HG03045 (cell line): Measurements from ENCODE around the gene STK11IP.

ENCODE experiments used
- ATAC-seq: cut with Tn5 transposase; IDR thresholded peaks from one replicate; pipeline ENCODE4 v1.9.1; 2021; ENCODE audit warnings: mild to moderate bottlenecking, moderate library complexity; ENCODE audit not compliant: unreplicated experiment

The STK11IP gene

GRCh38 chr2:219576505-219577388, 20.9 kb upstream of the STK11IP start:
- ATAC-seq, result no peak

GRCh38 chr2:219578811-219579613, 18.6 kb upstream of the STK11IP start:
- no peak for ATAC-seq

DNA sequence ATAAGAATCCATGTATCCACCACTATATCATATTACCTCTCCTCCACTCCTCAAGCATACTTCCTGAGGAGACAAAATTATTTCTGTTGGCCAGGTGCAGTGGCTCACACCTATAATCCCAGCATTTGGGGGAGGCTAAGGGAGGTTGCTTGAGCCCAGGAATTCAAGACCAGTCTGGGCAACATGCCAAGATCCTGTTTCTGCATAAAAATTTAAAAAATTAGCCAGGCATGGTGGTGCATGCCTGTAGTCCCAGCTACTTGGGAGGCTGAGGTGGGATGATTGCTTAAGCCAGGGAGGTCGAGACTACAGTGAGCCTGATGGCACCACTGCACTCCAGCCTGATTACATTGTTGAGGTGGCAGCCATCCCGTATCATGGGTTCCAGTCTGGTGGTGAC, 16.3 kb upstream of the STK11IP start:
- ATAC-seq, result no peak

- no peak for ATAC-seq
Observed at GRCh38 chr2:219591091-219591490, 6.6 kb upstream of the STK11IP start.

GRCh38 chr2:219592736-219593135, 4.9 kb upstream of the STK11IP start:
- no peak for ATAC-seq

GRCh38 chr2:219593154-219593553, 4.5 kb upstream of the STK11IP start:
- ATAC-seq, result no peak

DNA sequence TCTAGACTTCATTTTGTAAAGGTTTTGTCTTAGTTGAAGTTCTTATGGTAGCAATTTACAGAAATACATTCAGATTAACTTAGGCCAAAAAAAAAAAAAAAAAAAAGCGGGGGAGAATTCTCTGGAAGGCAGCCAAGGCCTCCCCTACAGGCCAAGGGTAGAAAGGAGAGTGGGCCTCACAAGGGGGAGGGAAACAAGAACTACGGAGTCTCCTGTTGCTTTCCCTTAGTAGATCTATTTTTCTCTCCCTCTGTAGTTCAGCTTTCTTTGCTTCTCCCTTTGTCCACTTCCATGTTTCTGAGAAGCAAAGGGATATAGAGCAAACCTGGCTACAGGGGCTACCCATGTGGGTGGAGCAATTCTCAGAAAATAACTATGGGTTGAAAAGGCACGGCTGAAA, 2.4 kb upstream of the STK11IP start:
- no peak for ATAC-seq

GRCh38 chr2:219596954-219597551, 604 bp upstream of the STK11IP start:
- ATAC-seq, result peak; percentile 2

DNA sequence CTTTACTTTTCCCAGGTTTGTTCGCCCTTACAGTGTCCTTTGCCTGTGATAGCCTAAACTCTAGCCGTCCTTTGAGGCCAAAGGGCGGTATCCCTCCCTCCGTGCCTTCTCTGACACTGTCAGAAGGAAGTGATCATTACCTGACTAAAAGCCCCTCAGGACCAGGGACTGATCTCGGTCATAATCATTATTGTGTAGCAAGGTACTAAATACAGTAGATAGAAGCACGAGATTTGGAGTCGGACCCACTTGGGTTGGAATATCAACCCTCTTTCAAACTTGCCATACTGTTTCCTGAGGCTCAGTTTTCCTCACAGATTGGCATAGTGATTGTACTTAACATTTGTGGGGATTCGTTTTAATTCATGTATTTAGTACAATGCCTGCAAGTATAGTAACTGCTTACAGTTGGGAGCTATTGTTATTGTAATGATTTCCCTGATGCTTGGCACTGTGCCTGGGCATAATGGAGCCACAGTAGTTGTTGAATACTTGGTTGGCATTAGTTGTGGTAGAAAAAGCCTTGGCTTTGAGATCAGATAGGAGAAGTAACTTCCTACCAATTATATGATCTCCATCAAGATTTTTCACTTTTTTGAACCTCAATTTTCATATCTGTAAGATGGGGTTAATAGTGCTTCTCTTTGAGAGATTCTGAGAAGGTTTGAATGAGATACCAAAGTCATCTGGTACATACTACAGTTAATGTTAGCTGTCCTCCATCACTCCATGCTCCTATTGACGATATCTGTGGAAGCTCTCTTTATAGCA, 836 bp downstream of the STK11IP start:
- ATAC-seq, result no peak

DNA sequence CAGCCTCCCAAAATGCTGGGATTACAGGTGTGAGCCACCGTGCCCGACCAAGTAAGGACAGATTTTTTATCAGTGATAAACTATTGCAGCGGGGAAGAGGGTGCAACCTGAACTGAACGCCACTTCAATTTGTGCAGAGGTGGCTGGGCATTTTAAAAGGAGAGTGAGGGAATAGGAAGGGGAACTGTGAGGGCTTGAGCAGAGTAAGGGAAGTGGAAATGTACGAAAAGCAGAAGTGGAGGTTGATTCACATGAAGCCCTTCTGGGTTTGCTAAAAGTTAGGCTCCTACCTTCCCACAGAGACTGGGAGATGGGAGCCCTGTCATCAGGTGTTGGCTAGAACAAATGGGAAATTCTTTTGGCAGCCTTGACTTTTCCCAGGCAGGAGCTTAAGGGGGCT, 6.1 kb downstream of the STK11IP start:
- no peak for ATAC-seq

DNA sequence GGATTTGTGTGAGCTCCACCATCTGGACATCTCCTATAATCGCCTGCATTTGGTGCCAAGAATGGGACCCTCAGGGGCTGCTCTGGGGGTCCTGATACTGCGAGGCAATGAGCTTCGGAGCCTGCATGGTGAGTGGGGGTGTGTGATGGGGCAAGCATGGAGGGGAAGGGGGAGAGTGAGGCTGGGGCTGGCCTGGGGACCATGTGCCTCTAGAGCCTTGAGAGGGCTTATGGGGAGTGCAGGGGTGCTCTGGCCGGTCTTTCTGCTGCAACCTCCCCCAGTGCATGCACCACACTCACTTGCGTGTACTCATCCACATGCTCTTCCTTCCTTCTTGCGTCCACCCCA, 7.9 kb downstream of the STK11IP start:
- ATAC-seq, result no peak

DNA sequence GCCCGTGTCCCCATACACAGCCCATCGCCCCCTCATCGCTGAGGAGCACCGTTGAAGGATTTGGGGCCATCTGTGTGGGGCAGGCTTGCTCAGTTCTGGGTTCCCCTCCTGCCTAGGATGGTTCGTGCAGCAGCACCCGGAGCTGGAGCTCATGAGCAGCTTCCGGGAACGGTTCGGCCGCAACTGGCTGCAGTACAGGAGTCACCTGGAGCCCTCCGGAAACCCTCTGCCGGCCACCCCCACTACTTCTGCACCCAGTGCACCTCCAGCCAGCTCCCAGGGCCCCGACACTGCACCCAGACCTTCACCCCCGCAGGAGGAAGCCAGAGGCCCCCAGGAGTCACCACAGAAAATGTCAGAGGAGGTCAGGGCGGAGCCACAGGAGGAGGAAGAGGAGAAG, 10.3 kb downstream of the STK11IP start:
- ATAC-seq, result no peak

DNA sequence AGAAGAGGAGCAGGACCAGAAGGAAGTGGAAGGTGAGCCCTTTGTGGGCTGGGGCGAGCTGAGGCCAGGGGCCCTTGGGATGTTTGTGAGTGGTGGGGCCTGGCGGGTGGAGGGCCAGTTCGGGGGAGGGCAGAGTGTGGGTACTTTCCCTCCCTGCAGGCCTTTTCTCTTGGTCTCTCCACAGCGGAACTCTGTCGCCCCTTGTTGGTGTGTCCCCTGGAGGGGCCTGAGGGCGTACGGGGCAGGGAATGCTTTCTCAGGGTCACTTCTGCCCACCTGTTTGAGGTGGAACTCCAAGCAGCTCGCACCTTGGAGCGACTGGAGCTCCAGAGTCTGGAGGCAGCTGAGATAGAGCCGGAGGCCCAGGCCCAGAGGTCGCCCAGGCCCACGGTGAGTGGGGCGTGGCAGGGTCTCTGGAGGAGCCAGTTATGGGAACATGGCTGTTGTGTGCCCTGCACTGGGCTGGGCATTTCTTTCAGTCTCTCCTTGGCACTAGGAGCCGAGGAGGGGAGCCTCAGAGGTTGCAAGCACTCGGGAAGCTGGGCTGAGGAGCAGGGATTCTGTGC, 10.8 kb downstream of the STK11IP start:
- no peak for ATAC-seq

GRCh38 chr2:219609149-219609750, 11.6 kb downstream of the STK11IP start:
- no peak for ATAC-seq

- ATAC-seq, result no peak
Observed at GRCh38 chr2:219611306-219611705, 13.6 kb downstream of the STK11IP start.

- no peak for ATAC-seq
Observed at GRCh38 chr2:219611866-219612576, 14.4 kb downstream of the STK11IP start.

DNA sequence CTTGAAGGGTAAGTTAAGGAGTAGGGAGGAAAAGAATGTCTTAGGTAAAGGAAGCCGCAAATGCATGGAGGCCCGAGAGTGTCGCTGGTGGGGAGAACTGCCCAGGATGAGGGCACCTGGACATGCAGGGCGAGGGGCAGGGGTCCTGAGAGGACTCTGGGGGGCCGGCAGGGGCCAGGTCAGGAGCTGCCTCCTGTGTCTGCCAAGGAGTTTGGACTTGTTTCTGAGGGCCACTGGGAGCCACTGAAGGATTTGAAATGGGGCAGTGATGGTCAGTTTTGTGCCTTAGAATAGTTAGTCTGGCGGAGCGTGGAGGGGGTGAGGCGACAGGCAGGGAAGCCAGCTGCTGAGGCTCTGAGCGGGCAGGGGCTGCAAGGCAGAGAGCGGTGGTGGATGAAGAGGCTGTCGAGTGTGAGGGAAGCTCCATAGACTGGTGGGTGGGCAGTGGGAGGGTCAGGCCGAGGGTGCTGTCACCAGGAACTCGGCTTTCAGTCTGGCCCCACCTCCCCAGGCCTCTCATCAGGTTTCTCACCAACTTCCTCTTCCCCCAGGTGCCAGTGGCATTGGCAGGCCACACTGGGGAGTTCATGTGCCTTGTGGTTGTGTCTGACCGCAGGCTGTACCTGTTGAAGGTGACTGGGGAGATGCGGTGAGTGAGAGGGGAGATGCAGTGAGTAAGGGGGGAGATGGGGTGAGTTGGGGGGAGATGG, 15.1 kb downstream of the STK11IP start:
- ATAC-seq, result no peak

- no peak for ATAC-seq
Observed at GRCh38 chr2:219613461-219614070, 15.9 kb downstream of the STK11IP start.
